ENCODE measurements around the gene NOPCHAP1. TPM values are rescaled to one million over a fixed set of nuclear protein-coding genes. Genes with fewer than 3 reads are reported as not detected.
"Not testable (repeated sequence)": the region's sequence is repeated elsewhere in the genome, so short reads cannot be mapped to it uniquely, and the experiment has no call there.

Gene NOPCHAP1
- total and polyA plus RNA-seq, 11 donors = 3.5 to 14.5 (median 8.5) TPM

- Histone ChIP-seq H3K27me3 (no peaks in the 10 kb centered on the region), H3K4me1 (peaks cover 0 to 5% (median 0%) of the 10 kb centered on the region in 12 donors), H3K36me3 (no peaks in the 10 kb centered on the region), H3K4me3 (no peak overlapping the region), H3K9me3 (no peaks in the 10 kb centered on the region), H3K27ac (peak overlapping the region in 1 of 12 donors; percentile 28)
- WGBS, 4 donors = 78 to 84% (median 81%) methylated on average over 7 of the region's 7 CpGs
- TF ChIP-seq CTCF (IDR thresholded peaks at IDR 0.05) (no peak), POLR2A (IDR thresholded peaks at IDR 0.05) (no peak)
- DNase-seq (no peak), ATAC-seq (peak; percentile 14 to 73 (median 58))
- intact Hi-C loops (cut with DNase I) = no loop called here
Observed at GRCh38 chr12:104974626-104975290, 11.4 kb upstream of the NOPCHAP1 start.

- no peak overlapping the region for H3K4me3 ChIP-seq
- intact Hi-C loops (cut with DNase I) = no loop called here
- H3K36me3 ChIP-seq = no peaks in the 10 kb centered on the region
- no peak overlapping the region for H3K27ac ChIP-seq
- H3K4me1 ChIP-seq = peaks cover 0 to 5% (median 0%) of the 10 kb centered on the region in 12 donors
- WGBS, 4 donors = 68 to 81% (median 76%) methylated on average over 4 of the region's 4 CpGs; no CpG with 5 or more reads in 1 of the 4 donors
- H3K9me3 ChIP-seq = no peaks in the 10 kb centered on the region
- DNase-seq (no peak), ATAC-seq (no peak)
- H3K27me3 ChIP-seq = no peaks in the 10 kb centered on the region
- TF ChIP-seq CTCF (IDR thresholded peaks at IDR 0.05) (no peak), POLR2A (IDR thresholded peaks at IDR 0.05) (no peak)
Observed at GRCh38 chr12:104975587-104976343, 10.4 kb upstream of the NOPCHAP1 start.

- no peak overlapping the region for H3K27ac ChIP-seq
- intact Hi-C loops (cut with DNase I) = no loop called here
- no peak for TF ChIP-seq CTCF (IDR thresholded peaks at IDR 0.05)
- no peak for TF ChIP-seq POLR2A (IDR thresholded peaks at IDR 0.05)
- DNase-seq (no peak), ATAC-seq (no peak)
- 59 to 72% (median 65%) methylated on average over 5 to 8 of the region's 8 CpGs; no CpG with 5 or more reads in 1 of the 4 donors for WGBS, 4 donors
- no peak overlapping the region for H3K4me3 ChIP-seq
- peaks cover 0 to 5% (median 0%) of the 10 kb centered on the region in 12 donors for H3K4me1 ChIP-seq
- H3K9me3 ChIP-seq = no peaks in the 10 kb centered on the region
- no peaks in the 10 kb centered on the region for H3K27me3 ChIP-seq
- no peaks in the 10 kb centered on the region for H3K36me3 ChIP-seq
Observed at GRCh38 chr12:104976703-104977102, 9.4 kb upstream of the NOPCHAP1 start.

- intact Hi-C loops (cut with DNase I); H3K36me3 ChIP-seq; DNase-seq; H3K27ac ChIP-seq; H3K27me3 ChIP-seq; H3K4me3 ChIP-seq; H3K4me1 ChIP-seq; ATAC-seq; H3K9me3 ChIP-seq: not testable (repeated sequence)
- WGBS, 4 donors = 92 to 93% (median 92%) methylated on average over 15 of the region's 15 CpGs; no CpG with 5 or more reads in 1 of the 4 donors
Observed at GRCh38 chr12:104977688-104978087, 8.4 kb upstream of the NOPCHAP1 start.
